Measurements from ENCODE around the gene CIAO3. TPM values are rescaled to one million over a fixed set of nuclear protein-coding genes. Genes with fewer than 3 reads are reported as not detected.
A peak's percentile ranks its signal among the peaks of the same experiment; 100 is the strongest.

Gene CIAO3
- total and polyA plus RNA-seq, 10 of the 15 experiments (the other 5 are each of a cell fraction or from before 2014, with no cell fraction given), result 1.4 to 37.5 (median 30.8) TPM

GRCh38 chr16:695355-696089 lies 45.3 kb downstream of the CIAO3 start (continued):
- no peak; the same call in 1 of the 2 replicates for TF ChIP-seq NKRF (conservative IDR thresholded peaks at IDR 0.05)
- TF ChIP-seq KAT2A (conservative IDR thresholded peaks at IDR 0.05; ENCODE audit: control insufficient read depth, low read depth, low read length), result no peak
- no peak for TF ChIP-seq EED (IDR thresholded peaks at IDR 0.05; ENCODE audit: low read depth)
- no peak for TF ChIP-seq CREM (IDR thresholded peaks at IDR 0.05; ENCODE audit: low read depth)
- TF ChIP-seq NR2C1 (IDR thresholded peaks at IDR 0.05), result peak; percentile 61
- no peak for TF ChIP-seq REST (IDR thresholded peaks at IDR 0.05; ENCODE audit: low read depth, low read length)
- no peak for TF ChIP-seq RELB (IDR thresholded peaks at IDR 0.05; ENCODE audit: low read depth)
- no peak for TF ChIP-seq STAT3 (IDR thresholded peaks at IDR 0.05; ENCODE audit: low read depth, low read length)
- no peak; the same call in 1 of the 2 replicates for TF ChIP-seq HCFC1 (IDR thresholded peaks at IDR 0.05; ENCODE audit: low read length)
- no peak for TF ChIP-seq GABPA (IDR thresholded peaks at IDR 0.05; ENCODE audit: low read depth)
- peak; percentile 51; the same call in 1 of the 2 replicates for TF ChIP-seq MLLT1 (IDR thresholded peaks at IDR 0.05)
- 0 out of 2 replicates have a peak, but pooled peaks have one; percentile 31 for TF ChIP-seq POLR2AphosphoS2 (IDR thresholded peaks at IDR 0.05; ENCODE audit: low read depth, low read length)
- TF ChIP-seq RELA (IDR thresholded peaks at IDR 0.05; ENCODE audit: borderline replicate concordance, partially characterized antibody), result no peak
- no peak for TF ChIP-seq CHD4 (IDR thresholded peaks at IDR 0.05)
- TF ChIP-seq CBFB (IDR thresholded peaks at IDR 0.05; ENCODE audit: low read depth), result no peak
- no peak for TF ChIP-seq SREBF1 (IDR thresholded peaks at IDR 0.05; ENCODE audit: low read length)
- TF ChIP-seq BHLHE40 (IDR thresholded peaks at IDR 0.05; ENCODE audit: borderline replicate concordance in 1 of 2, low read depth in 2 of 2, low read length in 1 of 2), result peak in 1 of 2 experiments; percentile 71; a peak in 2 of 4 replicates
- no peak for TF ChIP-seq SREBF2 (IDR thresholded peaks at IDR 0.05; ENCODE audit: low read length)
- no peak for TF ChIP-seq SMAD5 (IDR thresholded peaks at IDR 0.05; ENCODE audit: low read depth)
- no peak for TF ChIP-seq CHD1 (IDR thresholded peaks at IDR 0.05; ENCODE audit: low read depth, low read length)
- no peak for TF ChIP-seq SUPT20H (IDR thresholded peaks at IDR 0.05; ENCODE audit: borderline replicate concordance, control insufficient read depth, low read depth, low read length)
- no peak for TF ChIP-seq ESRRA (IDR thresholded peaks at IDR 0.05; ENCODE audit: low read length)
- TF ChIP-seq POLR2A (IDR thresholded peaks at IDR 0.05; ENCODE audit: low read depth, low read length), result peak; percentile 86

Measured in GM12878 (cell line).